Measurements from ENCODE around the gene NHERF2.

The NHERF2 gene

GRCh38 chr16:2063861-2064260 lies 37.2 kb downstream of the NHERF2 start:
- DNase-seq, result no peak

GRCh38 chr16:2064368-2064945 lies 37.8 kb downstream of the NHERF2 start:
- DNase-seq, result no peak

- no peak for DNase-seq
These were observed 39.4 kb downstream of the NHERF2 start for GRCh38 chr16:2066139-2066538.

GRCh38 chr16:2070576-2071453 lies 44.1 kb downstream of the NHERF2 start:
- DNase-seq, result no peak

- no peak for DNase-seq
These were observed 44.9 kb downstream of the NHERF2 start for GRCh38 chr16:2071454-2072202.

- no peak for DNase-seq
These were observed 46.2 kb downstream of the NHERF2 start for GRCh38 chr16:2072926-2073325.

GRCh38 chr16:2074071-2074470 lies 47.4 kb downstream of the NHERF2 start:
- DNase-seq, result no peak

GRCh38 chr16:2075631-2076030 lies 48.9 kb downstream of the NHERF2 start:
- no peak for DNase-seq

- DNase-seq, result no peak
These were observed 49.6 kb downstream of the NHERF2 start for GRCh38 chr16:2076072-2076865.

GRCh38 chr16:2077016-2077415 lies 50.3 kb downstream of the NHERF2 start:
- no peak for DNase-seq

- DNase-seq, result no peak
These were observed 51.0 kb downstream of the NHERF2 start for GRCh38 chr16:2077696-2078095.

GRCh38 chr16:2078096-2078495 lies 51.4 kb downstream of the NHERF2 start:
- DNase-seq, result no peak

GRCh38 chr16:2078691-2079090 lies 52.0 kb downstream of the NHERF2 start:
- DNase-seq, result no peak

- no peak for DNase-seq
These were observed 52.7 kb downstream of the NHERF2 start for GRCh38 chr16:2079311-2079800.

GRCh38 chr16:2079991-2080390 lies 53.3 kb downstream of the NHERF2 start:
- DNase-seq, result no peak

- no peak for DNase-seq
These were observed 54.7 kb downstream of the NHERF2 start for GRCh38 chr16:2081201-2082084.

- no peak for DNase-seq
These were observed 55.7 kb downstream of the NHERF2 start for GRCh38 chr16:2082171-2082982.

- DNase-seq, result no peak
These were observed 56.3 kb downstream of the NHERF2 start for GRCh38 chr16:2082983-2083364.

- DNase-seq, result no peak
These were observed 56.7 kb downstream of the NHERF2 start for GRCh38 chr16:2083409-2083808.

- no peak for DNase-seq
These were observed 57.4 kb downstream of the NHERF2 start for GRCh38 chr16:2083876-2084780.

All from GDM1 (cell line).